Loucy (cell line): Measurements from ENCODE around the gene DGKQ.

Source experiments
- H2AFZ ChIP-seq: fragments of 200-600 bp; sonication (generic); 2 replicates; pipeline ENCODE4 v1.6.0; 2016; ENCODE audit warnings: antibody characterized with exemption, mild to moderate bottlenecking, low read length, moderate library complexity
- H3F3A ChIP-seq: fragments of 200-600 bp; 2 replicates; pipeline ENCODE4 v1.6.0; 2016; ENCODE audit warnings: antibody characterized with exemption, low read depth, mild to moderate bottlenecking
- H3K27me3 ChIP-seq: fragments of 200-600 bp; sonication (generic); 2 replicates; pipeline ENCODE4 v1.6.1; 2014; ENCODE audit warnings: low read length, mild to moderate bottlenecking; ENCODE audit not compliant: insufficient read depth, poor library complexity, severe bottlenecking
- H3K36me3 ChIP-seq: fragments of 200-600 bp; sonication (generic); 2 replicates; pipeline ENCODE4 v1.6.1; 2016; ENCODE audit warnings: low read length; ENCODE audit not compliant: insufficient read depth
- H3K4me1 ChIP-seq: fragments of 200-600 bp; sonication (generic); 2 replicates; pipeline ENCODE4 v1.5.1; 2014; ENCODE audit warnings: low read length, mild to moderate bottlenecking; ENCODE audit not compliant: insufficient read depth, poor library complexity, severe bottlenecking
- H3K4me2 ChIP-seq: fragments of 200-600 bp; sonication (generic); 2 replicates; pipeline ENCODE4 v1.6.0; 2014; ENCODE audit warnings: antibody characterized with exemption, low read length, low read depth, mild to moderate bottlenecking; ENCODE audit not compliant: poor library complexity, severe bottlenecking
- H3K4me3 ChIP-seq: fragments of 200-600 bp; sonication (generic); 2 replicates; pipeline ENCODE4 v1.5.1; 2014; ENCODE audit warnings: low read length, mild to moderate bottlenecking, mixed read lengths; ENCODE audit not compliant: poor library complexity, severe bottlenecking
- H3K79me2 ChIP-seq: fragments of 200-600 bp; sonication (generic); 2 replicates; pipeline ENCODE4 v1.6.1; 2014; ENCODE audit warnings: low read length; ENCODE audit not compliant: insufficient read depth
- H3K9ac ChIP-seq: fragments of 200-600 bp; sonication (generic); 2 replicates; pipeline ENCODE4 v1.6.0; 2014; ENCODE audit warnings: mild to moderate bottlenecking, low read depth, low read length, moderate library complexity; ENCODE audit not compliant: poor library complexity, severe bottlenecking
- H3K9me2 ChIP-seq: fragments of 200-600 bp; sonication (generic); replicated peaks from 2 replicates; pipeline ENCODE4 v1.6.1; 2016; ENCODE audit warnings: low read depth, low read length, mixed read lengths
- H3K9me3 ChIP-seq: fragments of 200-600 bp; sonication (generic); 2 replicates; pipeline ENCODE4 v1.6.1; 2014; ENCODE audit warnings: mild to moderate bottlenecking, antibody characterized with exemption, low read length, low read depth; ENCODE audit not compliant: insufficient read depth
- H4K20me1 ChIP-seq: fragments of 200-600 bp; sonication (generic); 2 replicates; pipeline ENCODE4 v1.6.0; 2014; ENCODE audit warnings: antibody characterized with exemption, low read length, mild to moderate bottlenecking; ENCODE audit not compliant: insufficient read depth, poor library complexity, severe bottlenecking
- CTCF ChIP-seq: fragments of 200-600 bp; sonication (generic); conservative IDR thresholded peaks from 2 replicates; pipeline ENCODE4 v1.5.1; 2014; ENCODE audit warnings: mild to moderate bottlenecking, antibody characterized with exemption, low read length
- EZH2phosphoT487 ChIP-seq: fragments of 200-600 bp; IDR thresholded peaks from 2 replicates; pipeline ENCODE4 v1.6.1; 2018; ENCODE audit warnings: antibody characterized with exemption, mild to moderate bottlenecking, moderate library complexity, borderline replicate concordance

Gene DGKQ

GRCh38 chr4:1008840-1009541 is 35.6 kb upstream of the DGKQ start:
- H3K4me2 ChIP-seq: peak overlapping the region; percentile 99
- peaks cover 11% of the 10 kb centered on the region; the same call in 1 of the 2 replicates for H3K79me2 ChIP-seq
- H3K9me3 ChIP-seq: no peaks in the 10 kb centered on the region
- H3K4me1 ChIP-seq: peaks cover 26% of the 10 kb centered on the region
- peak overlapping the region; percentile 93 for H2AFZ ChIP-seq
- H3K4me3 ChIP-seq: peak overlapping the region; percentile 79
- TF ChIP-seq EZH2phosphoT487: no peak
- TF ChIP-seq CTCF: no peak
- H3K36me3 ChIP-seq: no peaks in the 10 kb centered on the region
- H3K9ac ChIP-seq: peak overlapping the region; percentile 76
- H3K27me3 ChIP-seq: peaks cover 11% of the 10 kb centered on the region
- peaks cover 12% of the 10 kb centered on the region for H4K20me1 ChIP-seq
- H3K9me2 ChIP-seq: no peaks in the 10 kb centered on the region
- no peaks in the 10 kb centered on the region for H3F3A ChIP-seq

- no peak overlapping the region for H3K9ac ChIP-seq
- no peak overlapping the region for H2AFZ ChIP-seq
- H3K4me1 ChIP-seq: peaks cover 15% of the 10 kb centered on the region
- H4K20me1 ChIP-seq: peaks cover 4% of the 10 kb centered on the region
- no peaks in the 10 kb centered on the region; the same call in 1 of the 2 replicates for H3K9me3 ChIP-seq
- H3K36me3 ChIP-seq: no peaks in the 10 kb centered on the region
- H3K4me2 ChIP-seq: no peak overlapping the region
- H3K9me2 ChIP-seq: no peaks in the 10 kb centered on the region
- no peaks in the 10 kb centered on the region for H3K79me2 ChIP-seq
- no peaks in the 10 kb centered on the region for H3F3A ChIP-seq
- peaks cover 11% of the 10 kb centered on the region for H3K27me3 ChIP-seq
- H3K4me3 ChIP-seq: no peak overlapping the region
- TF ChIP-seq CTCF: no peak
- TF ChIP-seq EZH2phosphoT487: no peak
Measured at GRCh38 chr4:1006856-1007255, 33.5 kb upstream of the DGKQ start.

- peaks cover 11% of the 10 kb centered on the region for H3K27me3 ChIP-seq
- H3K9ac ChIP-seq: no peak overlapping the region
- H3K9me3 ChIP-seq: no peaks in the 10 kb centered on the region; the same call in 1 of the 2 replicates
- peaks cover under 1% of the 10 kb centered on the region for H4K20me1 ChIP-seq
- no peaks in the 10 kb centered on the region for H3K9me2 ChIP-seq
- no peaks in the 10 kb centered on the region for H3K36me3 ChIP-seq
- no peak overlapping the region for H2AFZ ChIP-seq
- no peaks in the 10 kb centered on the region for H3K79me2 ChIP-seq
- H3K4me2 ChIP-seq: no peak overlapping the region
- H3K4me3 ChIP-seq: no peak overlapping the region
- no peaks in the 10 kb centered on the region for H3F3A ChIP-seq
- H3K4me1 ChIP-seq: peaks cover 7% of the 10 kb centered on the region
- TF ChIP-seq EZH2phosphoT487: no peak
- no peak for TF ChIP-seq CTCF
Measured at GRCh38 chr4:1004557-1005485, 31.5 kb upstream of the DGKQ start.
